IPS-18a (cell line): ENCODE measurements around the gene URAD.

ENCODE experiments used
- H3K27ac ChIP-seq: one replicate; pipeline ENCODE4 v1.5.1; 2013; ENCODE audit warnings: low read length
- H3K27me3 ChIP-seq: one replicate; pipeline ENCODE4 v1.6.1; 2013; ENCODE audit warnings: mild to moderate bottlenecking, low read length; ENCODE audit not compliant: control insufficient read depth, insufficient read depth
- H3K36me3 ChIP-seq: one replicate; pipeline ENCODE4 v1.6.1; 2013; ENCODE audit warnings: low read depth, low read length; ENCODE audit not compliant: control insufficient read depth
- H3K4me1 ChIP-seq: one replicate; pipeline ENCODE4 v1.6.1; 2013; ENCODE audit warnings: low read depth, low read length; ENCODE audit not compliant: control insufficient read depth
- H3K4me3 ChIP-seq: one replicate; pipeline ENCODE4 v1.5.1; 2013; ENCODE audit warnings: low read length
- H3K9ac ChIP-seq: one replicate; pipeline ENCODE4 v1.6.1; 2013; ENCODE audit warnings: mild to moderate bottlenecking, low read length, moderate library complexity
- H3K9me3 ChIP-seq: one replicate; pipeline ENCODE4 v1.6.1; 2013; ENCODE audit warnings: low read depth, low read length; ENCODE audit not compliant: control insufficient read depth

URAD gene

GRCh38 chr13:27985600-27985999, 2.9 kb downstream of the URAD start:
- Histone ChIP-seq H3K27ac (no peak overlapping the region), H3K4me1 (no peaks in the 10 kb centered on the region), H3K4me3 (no peak overlapping the region), H3K36me3 (no peaks in the 10 kb centered on the region), H3K27me3 (peaks cover 79% of the 10 kb centered on the region), H3K9ac (no peak overlapping the region), H3K9me3 (no peaks in the 10 kb centered on the region)

- Histone ChIP-seq H3K27me3 (peaks cover 98% of the 10 kb centered on the region), H3K27ac (no peak overlapping the region), H3K9me3 (no peaks in the 10 kb centered on the region), H3K36me3 (no peaks in the 10 kb centered on the region), H3K4me1 (no peaks in the 10 kb centered on the region), H3K4me3 (no peak overlapping the region), H3K9ac (no peak overlapping the region)
Observed at GRCh38 chr13:27982361-27982760, 6.1 kb downstream of the URAD start.

GRCh38 chr13:27981006-27981708, 7.3 kb downstream of the URAD start:
- H3K4me3 ChIP-seq = no peak overlapping the region
- peaks cover 98% of the 10 kb centered on the region for H3K27me3 ChIP-seq
- H3K4me1 ChIP-seq = no peaks in the 10 kb centered on the region
- H3K9ac ChIP-seq = no peak overlapping the region
- H3K36me3 ChIP-seq = no peaks in the 10 kb centered on the region
- no peak overlapping the region for H3K27ac ChIP-seq
- peaks cover 3% of the 10 kb centered on the region for H3K9me3 ChIP-seq

- H3K27me3 ChIP-seq = peaks cover 98% of the 10 kb centered on the region
Observed at GRCh38 chr13:27980280-27980998, 8.1 kb downstream of the URAD start.

GRCh38 chr13:27979765-27980279, 8.7 kb downstream of the URAD start:
- Histone ChIP-seq H3K9ac (no peak overlapping the region), H3K4me3 (no peak overlapping the region), H3K27me3 (peaks cover 100% of the 10 kb centered on the region), H3K9me3 (peaks cover 3% of the 10 kb centered on the region), H3K36me3 (no peaks in the 10 kb centered on the region), H3K4me1 (no peaks in the 10 kb centered on the region), H3K27ac (no peak overlapping the region)

More at GRCh38 chr13:27980280-27980998, 8.1 kb downstream of the URAD start:
- no peaks in the 10 kb centered on the region for H3K36me3 ChIP-seq
- no peak overlapping the region for H3K4me3 ChIP-seq
- peaks cover 3% of the 10 kb centered on the region for H3K9me3 ChIP-seq
- H3K4me1 ChIP-seq = no peaks in the 10 kb centered on the region
- no peak overlapping the region for H3K27ac ChIP-seq
- no peak overlapping the region for H3K9ac ChIP-seq

- Histone ChIP-seq H3K9me3 (peaks cover 3% of the 10 kb centered on the region), H3K27me3 (peaks cover 100% of the 10 kb centered on the region), H3K27ac (no peak overlapping the region), H3K36me3 (no peaks in the 10 kb centered on the region), H3K9ac (no peak overlapping the region), H3K4me3 (no peak overlapping the region), H3K4me1 (no peaks in the 10 kb centered on the region)
Observed at GRCh38 chr13:27979001-27979643, 9.4 kb downstream of the URAD start.

- Histone ChIP-seq H3K9ac (no peak overlapping the region), H3K27me3 (peaks cover 100% of the 10 kb centered on the region)
Observed at GRCh38 chr13:27978301-27978968, 10.1 kb downstream of the URAD start.

GRCh38 chr13:27977476-27978300, 10.8 kb downstream of the URAD start:
- Histone ChIP-seq H3K27ac (no peak overlapping the region), H3K9ac (no peak overlapping the region), H3K27me3 (peaks cover 100% of the 10 kb centered on the region), H3K4me1 (no peaks in the 10 kb centered on the region), H3K36me3 (no peaks in the 10 kb centered on the region), H3K4me3 (no peak overlapping the region), H3K9me3 (peaks cover 3% of the 10 kb centered on the region)

More at GRCh38 chr13:27978301-27978968, 10.1 kb downstream of the URAD start:
- no peaks in the 10 kb centered on the region for H3K4me1 ChIP-seq
- peaks cover 3% of the 10 kb centered on the region for H3K9me3 ChIP-seq
- no peaks in the 10 kb centered on the region for H3K36me3 ChIP-seq
- no peak overlapping the region for H3K27ac ChIP-seq
- no peak overlapping the region for H3K4me3 ChIP-seq

- Histone ChIP-seq H3K27ac (no peak overlapping the region), H3K4me1 (peaks cover 4% of the 10 kb centered on the region), H3K27me3 (peaks cover 100% of the 10 kb centered on the region), H3K9me3 (peaks cover 3% of the 10 kb centered on the region), H3K36me3 (no peaks in the 10 kb centered on the region), H3K9ac (no peak overlapping the region), H3K4me3 (no peak overlapping the region)
Observed at GRCh38 chr13:27976362-27977091, 12.0 kb downstream of the URAD start.

GRCh38 chr13:27975564-27976361, 12.7 kb downstream of the URAD start:
- no peak overlapping the region for H3K4me3 ChIP-seq
- H3K9me3 ChIP-seq = peaks cover 3% of the 10 kb centered on the region
- peaks cover 10% of the 10 kb centered on the region for H3K4me1 ChIP-seq
- H3K9ac ChIP-seq = no peak overlapping the region
- H3K27ac ChIP-seq = no peak overlapping the region
- no peaks in the 10 kb centered on the region for H3K36me3 ChIP-seq
- H3K27me3 ChIP-seq = peaks cover 100% of the 10 kb centered on the region
